ENCODE measurements around the gene HS3ST5.

HS3ST5 gene, protein sequence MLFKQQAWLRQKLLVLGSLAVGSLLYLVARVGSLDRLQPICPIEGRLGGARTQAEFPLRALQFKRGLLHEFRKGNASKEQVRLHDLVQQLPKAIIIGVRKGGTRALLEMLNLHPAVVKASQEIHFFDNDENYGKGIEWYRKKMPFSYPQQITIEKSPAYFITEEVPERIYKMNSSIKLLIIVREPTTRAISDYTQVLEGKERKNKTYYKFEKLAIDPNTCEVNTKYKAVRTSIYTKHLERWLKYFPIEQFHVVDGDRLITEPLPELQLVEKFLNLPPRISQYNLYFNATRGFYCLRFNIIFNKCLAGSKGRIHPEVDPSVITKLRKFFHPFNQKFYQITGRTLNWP

DNA sequence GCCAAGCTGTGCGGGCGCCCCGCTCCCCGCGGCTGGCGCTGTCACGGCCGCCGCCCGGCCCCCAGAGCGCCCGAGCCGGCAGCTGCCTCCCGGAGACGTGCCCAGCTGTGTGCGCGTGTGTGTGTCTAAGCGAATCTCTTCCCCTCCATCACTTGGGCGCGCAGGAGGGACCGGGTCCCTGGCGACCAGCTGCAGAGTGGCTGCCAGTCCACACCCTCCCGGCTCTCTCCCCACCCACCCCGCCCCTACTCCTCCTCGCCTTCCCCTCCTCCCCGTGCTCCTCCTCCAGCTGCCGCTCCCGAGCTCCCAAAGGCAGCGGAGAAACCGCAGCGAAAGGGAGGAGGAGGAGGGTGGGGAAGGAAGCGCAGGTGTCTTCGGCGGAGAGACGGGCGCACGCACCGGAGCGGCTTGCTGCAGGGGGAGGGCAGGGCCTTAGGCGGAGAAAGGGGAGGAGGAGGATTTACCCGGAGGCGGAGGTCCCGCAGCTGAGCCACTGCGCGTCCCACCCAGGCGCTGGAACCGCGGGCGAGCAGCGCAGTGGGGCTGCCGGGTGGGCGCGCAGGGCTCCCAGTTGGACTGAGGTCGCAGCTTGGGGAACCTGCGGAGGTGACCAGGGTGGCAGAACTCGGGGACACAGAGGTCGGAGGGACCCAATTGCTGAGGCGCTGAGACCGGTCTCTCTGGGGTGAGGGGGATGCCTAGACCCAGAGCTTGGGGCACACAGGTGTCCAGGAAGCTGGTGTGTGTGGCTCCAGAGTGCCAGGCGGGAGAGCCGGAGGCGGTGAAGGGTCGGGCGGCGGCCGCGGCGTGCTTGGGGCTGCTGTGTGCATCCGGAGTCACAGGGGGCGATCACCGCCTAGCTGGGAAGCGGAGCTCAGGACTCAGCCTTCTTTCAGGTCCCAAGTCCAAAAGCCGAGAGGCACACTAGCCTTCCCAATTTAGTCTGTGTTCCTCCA is at the start of gene HS3ST5:
Gene HS3ST5 (minus strand): TSS at position 198 of the 956 bp plus-strand sequence. CDS start 280,178 bp downstream, outside the sequence.
- in situ Hi-C loops (cut with HindIII; ENCODE audit: low sequenced_read_pairs) = no loop called here

DNA sequence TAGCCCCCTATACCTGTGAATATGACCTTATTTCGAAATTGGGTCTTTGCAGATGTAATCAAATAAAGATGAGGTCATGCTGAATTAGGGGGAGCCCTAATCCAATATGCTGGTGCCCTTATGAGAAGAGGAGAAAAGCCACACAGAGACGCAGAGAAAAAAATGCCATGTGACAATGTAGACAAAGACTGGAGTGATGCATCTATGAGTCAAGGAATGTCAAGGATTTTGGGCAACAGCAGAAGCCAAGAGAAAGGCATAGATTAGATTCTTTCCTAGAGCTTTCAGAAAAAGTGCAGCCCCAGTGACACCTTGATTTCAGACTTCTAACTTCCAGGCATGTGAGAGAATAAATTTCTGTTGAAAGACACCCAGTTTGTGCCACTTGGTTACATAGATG is 47.4 kb upstream of the HS3ST5 start:
- in situ Hi-C loops (cut with HindIII; ENCODE audit: low sequenced_read_pairs) = loop anchor here (10.0 kb wide), 1 partner anchor 65 kb away; no protein-coding TSS in a partner anchor

DNA sequence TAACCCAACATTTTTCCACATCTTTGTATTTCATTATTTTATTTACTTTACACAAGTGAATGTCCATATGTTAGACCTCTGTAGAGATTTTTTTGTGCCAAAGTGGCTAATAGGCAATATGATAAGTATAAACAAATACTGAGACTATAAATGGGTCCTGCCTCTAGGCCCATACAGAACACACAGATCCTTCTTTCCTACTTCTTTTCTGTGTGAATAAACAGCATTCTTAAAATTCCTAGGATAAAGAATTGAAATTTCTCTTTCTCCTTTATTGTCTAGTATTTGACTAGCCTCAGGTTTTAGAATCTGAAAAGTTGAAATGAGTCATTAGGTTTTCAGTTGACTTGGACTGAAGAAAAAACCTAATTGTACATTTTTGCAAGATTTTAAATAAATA is 46.3 kb upstream of the HS3ST5 start:
- in situ Hi-C loops (cut with HindIII; ENCODE audit: low sequenced_read_pairs) = no loop called here

DNA sequence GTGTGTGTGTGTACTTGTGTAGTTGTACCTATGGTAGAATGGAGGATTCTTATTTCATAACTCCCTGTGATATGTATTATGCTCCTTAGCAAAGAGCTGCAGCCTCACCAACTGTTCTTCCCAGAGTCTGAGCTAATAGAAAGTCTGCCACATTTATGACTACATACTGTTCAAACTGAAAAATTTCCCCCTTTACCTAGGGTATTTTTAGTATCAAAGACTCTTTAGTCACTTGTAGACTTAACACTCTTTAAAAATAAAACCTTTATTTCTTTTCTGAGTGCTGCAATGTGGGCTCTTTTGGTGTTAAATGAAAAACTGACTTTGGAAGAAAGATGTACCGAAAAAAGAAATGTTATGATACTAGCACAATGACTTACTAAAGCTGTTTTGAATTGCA is 39.6 kb upstream of the HS3ST5 start:
- in situ Hi-C loops (cut with HindIII; ENCODE audit: low sequenced_read_pairs) = no loop called here

DNA sequence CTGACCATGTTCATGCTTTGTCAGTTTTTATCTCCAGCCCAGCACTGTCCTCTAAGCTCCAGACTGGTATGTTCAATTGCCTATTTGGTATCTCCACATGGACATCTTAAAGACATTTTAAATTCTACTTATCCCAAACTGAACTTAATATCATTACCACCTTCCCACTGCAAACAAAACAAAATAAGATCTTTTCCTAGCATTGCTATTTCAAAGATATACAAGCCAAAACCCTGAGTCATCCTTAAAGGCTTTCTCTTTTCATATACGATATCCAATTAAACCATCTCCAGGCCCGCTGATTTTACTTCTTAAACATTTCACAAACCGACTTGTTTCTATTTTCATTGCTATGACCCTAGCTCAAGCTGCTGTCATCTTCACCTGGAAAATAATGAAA is 35.1 kb upstream of the HS3ST5 start:
- in situ Hi-C loops (cut with HindIII; ENCODE audit: low sequenced_read_pairs) = no loop called here

DNA sequence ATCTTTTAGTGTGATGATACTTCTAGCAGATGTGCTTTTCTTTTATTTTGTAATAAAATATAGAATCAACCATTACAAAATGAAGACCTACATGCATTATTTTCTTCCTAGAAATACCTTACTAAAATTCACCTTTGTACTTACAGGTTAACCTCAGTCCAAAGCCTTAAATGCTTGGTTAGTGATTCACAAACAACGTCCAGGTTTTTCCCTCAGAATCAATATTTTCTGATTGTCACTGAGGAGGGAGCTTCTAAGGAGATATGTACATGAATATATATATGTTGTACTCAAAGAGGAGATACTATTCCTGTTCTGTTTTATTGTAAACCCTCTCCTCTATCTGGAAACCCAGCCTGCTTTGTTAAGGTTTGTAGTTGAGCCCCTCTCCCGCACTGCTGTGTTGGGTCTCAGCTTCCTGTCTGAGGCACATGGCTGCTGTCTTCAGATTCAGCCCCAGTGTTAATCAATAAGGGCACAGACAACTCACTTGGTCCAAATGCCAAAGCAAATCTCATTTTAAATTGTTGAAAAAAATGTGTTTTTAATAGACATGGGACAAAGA is 33.9 kb upstream of the HS3ST5 start:
- in situ Hi-C loops (cut with HindIII; ENCODE audit: low sequenced_read_pairs) = no loop called here

DNA sequence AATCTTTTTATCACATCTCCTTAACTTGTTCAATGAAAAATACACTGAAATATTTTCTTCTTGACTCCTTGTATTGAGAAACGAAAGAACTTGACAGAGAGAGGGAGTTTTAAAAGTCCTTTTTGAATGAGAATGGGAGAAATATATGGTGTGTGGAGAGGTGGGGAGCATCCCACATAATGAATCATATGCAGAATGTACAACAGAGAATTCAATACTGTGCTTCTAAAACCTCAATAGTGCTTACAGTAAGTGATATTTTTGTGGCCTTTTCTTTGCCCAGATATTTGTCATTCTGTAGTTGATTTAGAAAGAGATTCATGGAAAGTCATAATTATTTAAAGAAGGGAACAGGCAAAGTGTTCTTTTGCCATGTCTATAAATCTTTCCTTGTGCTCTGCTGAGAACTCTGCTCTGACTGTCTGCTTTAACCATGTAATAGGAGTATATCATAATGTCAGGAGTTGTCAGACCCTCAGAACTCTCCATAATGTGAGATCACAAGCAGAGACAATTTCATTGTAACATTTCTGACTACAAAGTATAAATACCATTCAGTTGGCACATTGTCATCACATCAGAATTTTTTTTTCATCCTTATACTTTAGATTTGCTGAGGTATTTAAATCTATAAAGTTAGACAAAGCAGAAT is 32.8 kb upstream of the HS3ST5 start:
- in situ Hi-C loops (cut with HindIII; ENCODE audit: low sequenced_read_pairs) = no loop called here

DNA sequence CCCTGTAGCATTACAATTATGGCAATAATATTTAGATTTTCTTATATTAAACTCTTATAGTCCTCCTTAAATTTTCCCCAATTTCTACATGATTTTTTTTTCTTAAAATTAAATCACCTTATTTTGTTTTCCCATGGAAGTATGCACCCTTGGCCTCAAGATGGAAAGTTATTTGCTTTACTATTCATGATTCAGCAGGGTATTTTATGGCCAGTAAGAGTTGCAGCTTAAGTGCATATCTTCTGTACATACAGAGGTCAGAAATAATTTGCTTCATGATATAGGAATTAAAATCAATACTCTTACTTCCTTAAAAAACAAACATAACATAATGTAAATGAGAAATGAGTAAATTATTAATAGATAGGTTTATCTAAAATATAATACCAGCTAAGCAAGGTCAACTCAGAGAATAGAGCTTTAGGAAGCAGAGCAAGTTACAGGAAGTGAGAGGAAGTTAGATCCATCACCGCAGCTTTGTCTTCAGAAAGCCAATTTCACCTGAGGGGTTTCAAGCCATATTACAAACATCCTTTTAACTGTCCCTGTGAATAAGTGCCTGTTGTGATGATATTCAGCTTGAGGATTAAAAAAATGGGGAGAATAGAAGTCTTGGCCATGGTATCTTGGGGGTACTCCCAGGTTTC is 24.6 kb upstream of the HS3ST5 start:
- in situ Hi-C loops (cut with HindIII; ENCODE audit: low sequenced_read_pairs) = no loop called here

DNA sequence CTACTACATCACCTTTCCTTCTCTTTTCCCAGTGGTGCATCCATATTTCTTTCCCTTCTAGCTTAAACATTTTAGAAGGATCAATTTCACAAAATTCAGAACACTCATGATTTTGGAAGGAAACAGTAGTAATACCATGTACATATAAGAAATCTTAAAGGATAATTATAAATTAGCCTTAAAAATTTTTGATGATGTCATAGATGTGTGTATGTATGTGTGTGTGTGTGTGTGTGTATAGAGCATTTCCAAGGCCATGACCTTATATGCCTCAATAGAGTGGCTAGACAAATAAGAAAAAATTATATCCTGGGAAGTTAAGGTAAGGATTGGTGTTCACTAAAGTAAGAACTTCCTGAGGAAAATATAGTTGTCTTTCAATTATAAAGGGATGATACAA is 24.1 kb upstream of the HS3ST5 start:
- in situ Hi-C loops (cut with HindIII; ENCODE audit: low sequenced_read_pairs) = no loop called here

DNA sequence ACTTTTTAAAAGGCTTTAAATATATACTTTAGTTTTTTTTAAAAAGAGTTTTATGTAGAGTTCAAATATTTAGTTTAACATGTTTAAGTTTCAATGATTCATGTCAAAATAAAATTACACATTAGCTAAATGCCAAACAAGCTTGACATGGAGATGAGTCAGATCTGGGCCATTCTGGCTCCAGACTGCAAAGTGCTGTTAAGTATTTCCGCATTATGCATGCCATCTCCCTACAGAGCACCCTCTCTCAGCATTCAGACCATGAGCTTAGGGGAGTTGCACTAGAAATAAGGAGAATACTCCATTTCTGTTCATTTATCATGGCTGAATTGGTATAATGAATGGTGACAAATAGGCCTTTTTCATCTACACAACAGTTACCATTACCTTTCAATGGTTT is 21.5 kb upstream of the HS3ST5 start:
- in situ Hi-C loops (cut with HindIII; ENCODE audit: low sequenced_read_pairs) = no loop called here

DNA sequence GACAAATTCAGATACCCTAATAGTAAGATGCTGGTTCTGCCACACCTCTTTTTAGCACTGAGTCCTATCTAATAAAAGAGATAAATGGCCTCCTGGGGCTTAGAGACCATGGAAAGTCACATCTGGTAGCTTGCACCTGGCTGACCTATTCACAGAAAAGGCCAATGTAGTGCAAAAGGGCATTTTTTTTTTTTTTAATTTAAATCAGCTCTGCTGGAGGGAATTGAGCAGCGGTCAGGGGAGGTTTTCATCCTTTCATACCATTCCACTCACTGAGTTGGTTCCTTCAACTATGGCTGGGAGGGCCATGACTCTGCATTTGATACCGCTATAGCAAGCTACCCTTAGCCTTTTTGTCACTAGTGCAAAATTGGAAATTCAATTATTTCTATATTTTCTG is 20.1 kb upstream of the HS3ST5 start:
- in situ Hi-C loops (cut with HindIII; ENCODE audit: low sequenced_read_pairs) = no loop called here

DNA sequence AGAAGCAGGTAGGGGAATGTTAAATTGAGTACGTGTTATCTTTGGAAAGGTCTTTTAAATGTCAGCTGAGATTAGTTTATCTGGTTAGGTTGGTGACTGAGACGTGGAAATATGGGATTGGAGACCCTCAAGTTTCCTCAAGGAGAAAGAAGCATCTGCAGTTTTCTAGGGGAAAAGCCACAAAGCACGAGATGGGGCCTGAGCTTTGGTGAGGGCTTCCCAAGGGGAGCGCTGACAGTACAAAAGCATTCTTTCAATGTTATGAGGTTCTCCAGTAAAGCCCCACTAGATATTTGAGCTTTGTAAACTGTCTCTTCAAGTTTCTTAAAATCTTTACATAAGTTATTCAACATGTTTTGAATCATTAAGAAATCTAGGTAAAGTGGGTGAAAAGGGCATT is 19.6 kb upstream of the HS3ST5 start:
- in situ Hi-C loops (cut with HindIII; ENCODE audit: low sequenced_read_pairs) = no loop called here

DNA sequence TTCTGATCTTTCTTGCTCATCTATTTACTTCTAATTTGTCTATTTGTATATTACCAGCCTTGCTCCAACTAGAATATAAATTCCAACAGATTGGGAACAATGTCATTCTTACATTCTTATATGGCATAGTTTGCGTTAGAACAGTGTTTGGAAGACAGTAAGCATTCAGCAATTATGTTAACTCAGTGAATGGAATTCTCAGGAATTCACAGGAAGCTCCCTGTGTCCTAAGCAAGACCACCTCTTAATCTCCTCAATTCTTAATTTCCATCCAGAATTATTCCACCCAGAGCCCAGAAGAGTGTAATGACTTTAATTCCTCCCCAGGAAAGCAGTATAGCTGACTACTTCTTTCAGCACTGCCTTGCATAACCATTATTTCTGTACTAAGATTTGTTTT is 18.2 kb upstream of the HS3ST5 start:
- in situ Hi-C loops (cut with HindIII; ENCODE audit: low sequenced_read_pairs) = no loop called here

DNA sequence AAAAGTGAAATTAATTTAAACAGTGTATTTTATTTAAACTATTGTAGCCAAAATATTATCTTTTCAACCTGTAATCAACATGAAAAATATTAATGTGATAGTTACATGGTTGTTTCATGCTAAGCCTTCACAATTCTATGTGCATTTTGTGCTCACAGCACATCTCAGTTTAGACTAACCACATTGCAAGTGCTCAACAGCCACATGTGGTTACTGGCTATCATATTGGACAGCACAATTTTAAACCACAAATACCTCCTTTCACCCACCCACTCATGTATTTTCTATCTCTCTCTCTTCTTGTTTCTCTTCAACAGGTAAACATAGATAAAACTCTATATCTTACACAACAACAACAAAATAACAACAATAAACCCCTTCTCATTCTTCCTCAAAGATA is 12.5 kb upstream of the HS3ST5 start:
- in situ Hi-C loops (cut with HindIII; ENCODE audit: low sequenced_read_pairs) = no loop called here

DNA sequence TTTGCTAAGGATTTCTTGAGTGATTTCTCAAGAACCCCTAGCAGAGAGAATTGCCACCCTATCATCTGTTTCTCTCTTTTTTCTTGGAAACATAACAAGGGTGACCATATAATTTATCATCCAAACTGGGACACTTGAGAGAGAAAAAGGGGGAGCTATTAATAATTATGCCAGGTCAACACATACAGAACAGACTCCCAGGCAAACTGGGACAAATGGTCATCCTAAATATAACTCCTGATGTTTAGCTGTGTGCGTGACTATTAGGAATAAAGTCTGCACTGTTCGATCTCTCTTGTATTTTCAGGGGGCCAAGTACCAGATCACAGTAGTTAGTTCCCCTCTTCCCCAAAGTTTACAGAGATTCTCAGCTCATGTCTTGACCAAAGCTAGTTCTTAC is 11.7 kb upstream of the HS3ST5 start:
- in situ Hi-C loops (cut with HindIII; ENCODE audit: low sequenced_read_pairs) = no loop called here

DNA sequence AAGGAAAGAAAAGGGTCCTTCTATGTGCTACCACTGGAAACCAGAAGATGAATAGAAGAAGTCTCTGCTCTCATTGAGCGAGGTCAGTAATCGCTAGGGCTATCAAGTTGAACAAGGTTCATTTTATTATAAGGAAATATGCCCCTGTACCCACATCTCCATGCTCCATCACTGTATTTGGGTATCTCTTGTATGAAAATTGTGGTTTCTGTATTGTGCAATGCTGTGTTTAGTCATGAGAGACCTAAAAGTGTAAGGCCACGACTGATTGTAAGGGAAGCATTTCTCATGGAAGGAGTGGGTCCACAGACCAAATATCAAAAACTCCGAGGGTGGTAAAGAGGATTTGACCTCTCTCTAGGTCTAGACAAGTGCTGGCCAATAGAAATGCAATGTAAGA is 3.6 kb upstream of the HS3ST5 start:
- in situ Hi-C loops (cut with HindIII; ENCODE audit: low sequenced_read_pairs) = no loop called here

DNA sequence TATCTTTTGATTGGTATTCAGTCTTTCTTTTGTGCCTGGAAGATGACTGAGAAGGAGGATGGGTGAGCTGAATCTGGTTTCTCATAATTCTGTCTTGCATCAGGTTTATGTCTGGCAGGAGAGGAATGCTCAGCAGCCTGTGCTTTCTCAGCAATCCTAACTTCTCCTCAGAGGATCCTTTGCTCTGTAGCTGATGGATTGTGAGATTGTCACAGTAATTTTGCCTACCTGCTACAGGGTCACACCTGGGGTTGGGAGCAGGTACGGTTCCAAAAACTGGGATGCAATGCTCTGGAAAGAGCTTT is 2.1 kb upstream of the HS3ST5 start:
- in situ Hi-C loops (cut with HindIII; ENCODE audit: low sequenced_read_pairs) = no loop called here

DNA sequence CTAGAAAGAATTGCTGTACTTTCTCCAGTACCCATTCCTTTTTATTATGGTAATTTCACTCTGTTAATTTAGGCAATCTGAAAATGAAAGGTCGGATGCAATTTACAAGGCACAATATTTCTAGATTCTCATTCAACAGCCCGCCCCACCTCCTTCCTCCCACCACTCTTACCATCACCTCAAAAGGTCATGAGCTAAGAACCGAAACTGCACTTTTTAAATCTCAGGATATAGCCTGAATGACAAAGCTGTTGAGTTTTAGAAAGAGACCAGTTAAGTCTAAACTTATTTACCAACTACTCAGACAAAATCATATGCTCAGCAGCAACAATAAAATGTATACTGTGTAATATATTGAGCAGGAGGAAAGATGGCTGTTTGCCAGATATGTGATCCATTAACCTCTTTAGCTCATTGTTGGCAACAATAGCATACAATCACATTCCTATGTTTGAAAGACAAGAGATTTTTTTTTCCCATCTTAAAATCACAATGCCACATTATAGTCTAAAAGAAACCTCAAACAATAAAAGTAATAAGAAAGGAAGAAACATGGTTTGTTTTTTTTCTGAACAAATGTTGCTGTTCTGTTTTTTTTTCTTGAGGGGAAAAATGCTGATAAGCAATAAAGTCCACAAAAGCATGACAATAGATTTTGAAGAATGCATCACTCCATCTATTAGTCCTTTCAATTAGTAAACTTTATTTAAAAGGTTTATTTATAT is 1.6 kb upstream of the HS3ST5 start:
- in situ Hi-C loops (cut with HindIII; ENCODE audit: low sequenced_read_pairs) = no loop called here

DNA sequence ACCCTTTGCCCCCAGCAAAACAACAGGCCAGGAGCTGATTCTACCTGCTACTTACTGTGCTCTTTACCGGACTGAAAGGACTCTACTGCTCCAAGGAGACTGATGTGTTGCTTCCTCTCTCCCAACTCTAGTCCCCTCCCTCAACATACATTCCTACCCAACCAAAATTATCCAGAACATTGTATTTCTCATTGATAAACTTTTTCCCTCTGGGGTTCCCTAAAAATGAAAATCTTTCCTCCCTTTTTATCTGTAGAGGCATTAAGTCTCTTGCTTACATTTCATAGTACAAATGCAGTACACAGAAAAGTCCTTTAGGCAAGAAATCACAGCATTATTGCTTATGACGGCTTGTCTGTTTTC is 940 bp upstream of the HS3ST5 start:
- in situ Hi-C loops (cut with HindIII; ENCODE audit: low sequenced_read_pairs) = no loop called here

DNA sequence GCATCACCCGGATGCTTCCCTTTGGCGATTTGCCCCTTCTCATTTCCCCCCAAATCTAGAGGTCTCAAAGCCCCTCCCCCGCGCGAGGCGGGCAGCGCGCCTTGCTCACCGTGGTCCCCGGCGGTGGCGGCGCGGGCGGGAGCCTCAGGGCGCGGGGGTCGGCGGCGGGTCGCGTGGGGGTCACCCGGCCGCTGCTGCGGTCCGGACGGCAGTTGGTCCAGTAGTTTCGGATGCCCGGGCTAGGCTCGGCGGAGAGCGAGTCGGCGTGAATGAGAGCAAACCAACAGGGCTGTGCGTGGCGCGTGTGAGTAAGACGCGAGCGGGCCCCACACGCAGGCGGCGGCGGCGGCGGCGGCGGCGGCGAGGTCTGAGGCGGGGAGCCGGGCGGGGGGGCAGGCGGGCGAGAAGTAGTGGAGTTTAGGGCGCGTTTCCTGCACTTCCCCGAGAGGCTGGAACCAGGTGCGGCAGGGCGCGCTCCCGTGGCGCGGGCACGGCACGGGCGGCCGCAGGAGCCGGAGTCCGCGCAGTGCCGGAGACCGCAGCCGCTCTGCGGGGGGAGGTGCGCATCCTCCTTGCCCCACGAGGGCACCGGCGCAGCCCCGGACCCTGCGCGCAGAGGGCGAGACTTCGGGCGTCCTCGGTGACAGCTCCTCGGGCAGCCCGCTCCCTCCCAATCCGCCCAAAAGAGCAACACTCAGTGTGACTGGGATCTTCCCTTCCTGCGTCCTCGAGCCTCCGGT is 567 bp downstream of the HS3ST5 start:
- in situ Hi-C loops (cut with HindIII; ENCODE audit: low sequenced_read_pairs) = no loop called here
